Endothelial cell of umbilical vein (primary cell): ENCODE measurements around the gene C3orf20. TPM values are rescaled to one million over a fixed set of nuclear protein-coding genes. Genes with fewer than 3 reads are reported as not detected.

Experiments
- BruUV-seq: library from RNA; stranded (reverse); fragments of 400-500 nt; replicated peaks from 2 replicates; lab custom pipeline; 2021; lab: Mats Ljungman, UMichigan
- CTCF ChIA-PET: fragments of 300-600, 350-600 bp; sonication (Branson Sonifier 250); formaldehyde crosslinking; loops from one replicate; lab custom pipeline; 2021; ENCODE audit warnings: antibody characterized with exemption, inconsistent platforms; lab: Charles Lee
- POLR2A ChIA-PET: fragments of 300-600, 350-600 bp; sonication (Branson Sonifier 250); formaldehyde crosslinking; loops from one replicate; lab custom pipeline; 2021; ENCODE audit warnings: antibody characterized with exemption, inconsistent platforms; lab: Charles Lee
- DNase-seq: peaks from one replicate; pipeline ENCODE4 v3.0.0-alpha.2; 2011; ENCODE audit warnings: low read depth, low spot score
- FAIRE-seq: peaks from 2 replicates; lab custom pipeline; 2011; peaks lifted over from hg19 to GRCh38; lab: Jason Lieb, UNC
- H2AFZ ChIP-seq: 2 replicates; pipeline ENCODE4 v1.6.0; 2012; ENCODE audit warnings: low read depth, low read length, control low read depth, inconsistent platforms
- H3K27ac ChIP-seq: 2 replicates; pipeline ENCODE4 v1.5.1; 2011; ENCODE audit warnings: low read depth, mild to moderate bottlenecking, control low read depth, low read length, moderate library complexity; ENCODE audit not compliant: insufficient read depth
- H3K27me3 ChIP-seq, 2 experiments: 2 replicates each; pipeline versions ENCODE4 v1.6.0 to v1.6.1; 2011; ENCODE audit warnings: low read length in 2 of 2, mixed read lengths in 1 of 2; ENCODE audit not compliant: control insufficient read depth in 2 of 2, insufficient read depth in 2 of 2
- H3K36me3 ChIP-seq, 2 experiments: 2 replicates in 1 of 2; 3 replicates in 1 of 2; pipeline ENCODE4 v1.5.1; 2011; ENCODE audit warnings: low read length in 2 of 2, mild to moderate bottlenecking in 1 of 2, moderate library complexity in 1 of 2; ENCODE audit not compliant: control insufficient read depth in 2 of 2, insufficient read depth in 2 of 2; ENCODE audit errors: extremely low read depth in 1 of 2
- H3K4me1 ChIP-seq: 3 replicates; pipeline ENCODE4 v1.5.1; 2011; ENCODE audit warnings: mild to moderate bottlenecking, low read length; ENCODE audit not compliant: control insufficient read depth, insufficient read depth; ENCODE audit errors: extremely low read depth
- H3K4me2 ChIP-seq: 2 replicates; pipeline ENCODE4 v1.6.1; 2011; ENCODE audit warnings: low read length, control low read depth, mixed read lengths; ENCODE audit not compliant: insufficient read depth
- H3K4me3 ChIP-seq, 3 experiments: fragments of 200-600 bp in 1 of 3; sonication (generic), shearing (Covaris generic) in 1 of 3; replicated peaks in 1 of 3; 2 replicates each; pipeline ENCODE4 v1.5.1; 2011 to 2016; ENCODE audit warnings: control low read depth in 3 of 3, low read length in 3 of 3, mild to moderate bottlenecking in 2 of 3, inconsistent platforms in 1 of 3, low read depth in 1 of 3, moderate library complexity in 1 of 3; ENCODE audit not compliant: insufficient read depth in 1 of 3
- H3K79me2 ChIP-seq: 2 replicates; pipeline ENCODE4 v1.6.0; 2012; ENCODE audit warnings: low read length, inconsistent platforms; ENCODE audit not compliant: control insufficient read depth, insufficient read depth
- H3K9ac ChIP-seq: replicated peaks from 2 replicates; pipeline ENCODE3; 2011; ENCODE audit warnings: low read length, control low read depth; ENCODE audit not compliant: insufficient read depth; ENCODE audit errors: extremely low read depth
- H3K9me1 ChIP-seq: replicated peaks from 3 replicates; pipeline ENCODE4 v1.6.0; 2011; ENCODE audit warnings: mild to moderate bottlenecking, low read length; ENCODE audit not compliant: control insufficient read depth, insufficient read depth; ENCODE audit errors: extremely low read depth
- H3K9me3 ChIP-seq: replicated peaks from 2 replicates; pipeline ENCODE4 v1.5.1; 2012; ENCODE audit warnings: low read length, inconsistent platforms; ENCODE audit not compliant: control insufficient read depth, insufficient read depth
- H4K20me1 ChIP-seq: replicated peaks from 2 replicates; pipeline ENCODE3; 2011; ENCODE audit warnings: mild to moderate bottlenecking, low read length; ENCODE audit not compliant: control insufficient read depth, insufficient read depth; ENCODE audit errors: extremely low read depth
- EZH2 ChIP-seq: IDR thresholded peaks from 2 replicates; pipeline ENCODE4 v1.6.1; 2012; ENCODE audit warnings: borderline replicate concordance, low read depth, mild to moderate bottlenecking, moderate library complexity, low read length, inconsistent platforms; ENCODE audit not compliant: severe bottlenecking
- FOS ChIP-seq: IDR thresholded peaks from 2 replicates; pipeline ENCODE4 v1.6.1; 2011; ENCODE audit warnings: mild to moderate bottlenecking, low read length, moderate library complexity, borderline replicate concordance; ENCODE audit not compliant: insufficient read depth
- GATA2 ChIP-seq: IDR thresholded peaks from 2 replicates; pipeline ENCODE4 v1.7.0; 2011; ENCODE audit warnings: low read depth, mild to moderate bottlenecking, moderate library complexity, mixed read lengths, low read length; ENCODE audit not compliant: insufficient read length, insufficient read depth
- JUN ChIP-seq: IDR thresholded peaks from 2 replicates; pipeline ENCODE4 v1.6.1; 2011; ENCODE audit warnings: borderline replicate concordance, low read depth; ENCODE audit not compliant: insufficient read length, insufficient read depth
- MYC ChIP-seq: IDR thresholded peaks from one replicate; pipeline ENCODE4 v1.6.1; 2011; ENCODE audit warnings: mild to moderate bottlenecking, low read depth, low read length
- POLR2A ChIP-seq: IDR thresholded peaks from 2 replicates; pipeline ENCODE4 v1.6.1; 2012; ENCODE audit warnings: low read depth, mild to moderate bottlenecking, control low read depth, low read length
- POLR2AphosphoS5 ChIP-seq: IDR thresholded peaks from 2 replicates; pipeline ENCODE4 v1.6.1; 2012; ENCODE audit warnings: low read depth, mild to moderate bottlenecking, control low read depth, low read length, moderate library complexity; ENCODE audit not compliant: insufficient read depth
- dilution Hi-C: fragments of 300-500 bp; cut with MboI; formaldehyde crosslinking; loops from one replicate; pipeline ENCODE4 v1.15.0; 2019; ENCODE audit warnings: low sequenced_read_pairs; ENCODE audit not compliant: extremely low pct_ligation_motif_present
- intact Hi-C: fragments of 100-400 bp; cut with micrococcal nuclease; formaldehyde crosslinking; loops from one replicate; pipeline ENCODE4 v1.10.0; 2022
- polyA plus RNA-seq, 4 experiments: library from polyadenylated mRNA; depleted of rRNA in 3 of 4; stranded (reverse) in 3 of 4; unstranded in 1 of 4; fragments of >200 nt; gene quantifications; 2 replicates each; pipeline versions ENCODE4 v1.2.1 to v1.2.3, GENCODE V29; 2011 to 2012; ENCODE audit warnings: missing spikeins in 1 of 4
- total RNA-seq: library from RNA; stranded (reverse); gene quantifications from 2 replicates; pipeline ENCODE4 v1.2.3, GENCODE V29; 2021
- TF ChIP-seq, protein P1 (sequence below), 2 donors: IDR thresholded peaks; 1 replicate in 1 of 2; 2 replicates in 1 of 2; pipeline ENCODE4 v1.5.1; 2011; ENCODE audit warnings: low read length in 2 of 2, mild to moderate bottlenecking in 2 of 2, moderate library complexity in 2 of 2, control low read depth in 1 of 2, inconsistent platforms in 1 of 2, low read depth in 1 of 2; ENCODE audit not compliant: insufficient read depth in 1 of 2; ENCODE audit errors: extremely low read depth in 1 of 2
- TF ChIP-seq, protein P2 (sequence below): IDR thresholded peaks from 2 replicates; pipeline ENCODE4 v1.6.1; 2011; ENCODE audit not compliant: insufficient read depth, insufficient read length

The C3orf20 gene
- total and polyA plus RNA-seq, 2 donors (not counting 3 experiments of a cell fraction or from before 2014, with no cell fraction given), result not detected

DNA sequence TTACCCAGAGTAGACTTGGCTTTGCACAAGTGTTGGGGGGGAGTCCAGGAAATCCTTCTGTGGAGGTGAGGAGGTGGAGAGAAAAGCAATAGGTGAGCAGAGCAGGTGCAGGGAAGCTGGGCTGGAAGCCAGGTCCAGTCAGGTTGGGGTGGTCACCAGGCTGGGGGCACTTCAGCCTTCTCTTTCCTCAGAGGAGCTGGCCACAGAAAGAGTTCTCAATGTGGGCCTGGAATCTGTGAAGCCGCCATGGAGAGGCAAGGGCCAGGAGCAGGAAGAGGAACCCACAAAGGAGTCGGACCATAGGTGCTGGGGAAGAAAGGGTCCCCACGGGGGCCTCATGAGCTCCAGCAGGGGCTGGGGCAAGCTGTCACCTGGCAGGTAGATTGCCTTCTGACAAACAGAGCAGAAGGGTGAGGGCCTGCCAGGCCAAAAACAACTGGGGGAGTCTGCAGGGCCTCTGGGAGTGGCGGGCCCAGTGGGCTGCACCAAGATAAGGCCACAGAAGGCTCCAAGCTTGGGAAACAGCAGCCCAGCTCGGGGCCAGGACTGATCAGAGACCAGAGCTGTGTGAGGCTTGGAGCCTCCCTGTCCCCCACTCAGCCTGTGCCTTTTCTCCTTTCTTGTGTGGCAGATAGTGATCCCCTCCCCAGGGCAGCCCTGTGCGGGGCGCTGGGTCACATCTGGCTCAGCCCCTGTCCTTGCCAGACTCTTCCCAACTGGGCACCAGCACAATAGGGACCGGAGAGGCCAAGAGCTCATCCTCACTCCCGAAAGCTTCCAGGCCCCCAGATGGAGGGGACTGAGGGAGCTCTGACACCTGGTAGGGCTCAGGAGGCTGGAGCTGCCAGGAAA, 90.9 kb downstream of the C3orf20 start:
- Histone ChIP-seq H3K27me3 (no peaks in the 10 kb centered on the region), H3K9ac (no peak overlapping the region), H3K9me1 (no peaks in the 10 kb centered on the region), H3K9me3 (no peaks in the 10 kb centered on the region), H4K20me1 (no peaks in the 10 kb centered on the region), H3K36me3 (no peaks in the 10 kb centered on the region), H3K79me2 (no peaks in the 10 kb centered on the region), H3K4me3 (no peak overlapping the region), H2AFZ (no peak overlapping the region), H3K4me1 (no peaks in the 10 kb centered on the region), H3K27ac (no peak overlapping the region), H3K4me2 (no peak overlapping the region)
- ChIA-PET CTCF (interaction anchor here (1.2 kb wide), 1 partner anchor 18 kb away, joined by 3 read pairs; no protein-coding TSS in a partner anchor), POLR2A (no interaction called here)
- BruUV-seq, result no TSS peak
- no peak for FAIRE-seq
- dilution Hi-C loops (no loop called here), intact Hi-C loops (no loop called here)
- TF ChIP-seq POLR2AphosphoS5, result no peak
- TF ChIP-seq EZH2, result no peak
- no peak for TF ChIP-seq JUN
- TF ChIP-seq MYC, result no peak
- TF ChIP-seq, protein P1, sequence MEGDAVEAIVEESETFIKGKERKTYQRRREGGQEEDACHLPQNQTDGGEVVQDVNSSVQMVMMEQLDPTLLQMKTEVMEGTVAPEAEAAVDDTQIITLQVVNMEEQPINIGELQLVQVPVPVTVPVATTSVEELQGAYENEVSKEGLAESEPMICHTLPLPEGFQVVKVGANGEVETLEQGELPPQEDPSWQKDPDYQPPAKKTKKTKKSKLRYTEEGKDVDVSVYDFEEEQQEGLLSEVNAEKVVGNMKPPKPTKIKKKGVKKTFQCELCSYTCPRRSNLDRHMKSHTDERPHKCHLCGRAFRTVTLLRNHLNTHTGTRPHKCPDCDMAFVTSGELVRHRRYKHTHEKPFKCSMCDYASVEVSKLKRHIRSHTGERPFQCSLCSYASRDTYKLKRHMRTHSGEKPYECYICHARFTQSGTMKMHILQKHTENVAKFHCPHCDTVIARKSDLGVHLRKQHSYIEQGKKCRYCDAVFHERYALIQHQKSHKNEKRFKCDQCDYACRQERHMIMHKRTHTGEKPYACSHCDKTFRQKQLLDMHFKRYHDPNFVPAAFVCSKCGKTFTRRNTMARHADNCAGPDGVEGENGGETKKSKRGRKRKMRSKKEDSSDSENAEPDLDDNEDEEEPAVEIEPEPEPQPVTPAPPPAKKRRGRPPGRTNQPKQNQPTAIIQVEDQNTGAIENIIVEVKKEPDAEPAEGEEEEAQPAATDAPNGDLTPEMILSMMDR (IDR thresholded peaks at IDR 0.05; ENCODE audit: extremely low read depth in 1 of 2, insufficient read depth in 1 of 2, low read depth in 1 of 2, low read length in 2 of 2), result no peak
- TF ChIP-seq GATA2, result no peak
- TF ChIP-seq POLR2A, result no peak
- TF ChIP-seq FOS, result no peak
- TF ChIP-seq, protein P2, sequence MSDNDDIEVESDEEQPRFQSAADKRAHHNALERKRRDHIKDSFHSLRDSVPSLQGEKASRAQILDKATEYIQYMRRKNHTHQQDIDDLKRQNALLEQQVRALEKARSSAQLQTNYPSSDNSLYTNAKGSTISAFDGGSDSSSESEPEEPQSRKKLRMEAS, result no peak
- DNase-seq, result no peak
